ENCODE results near the gene HFE. TPM values are rescaled to one million over a fixed set of nuclear protein-coding genes. Genes with fewer than 3 reads are reported as not detected.
A peak's percentile ranks its signal among the peaks of the same experiment; 100 is the strongest.

Gene HFE
- total and polyA plus RNA-seq, 2 of the 13 experiments (the other 11 are each of a cell fraction or from before 2014, with no cell fraction given), result 3.7 to 6.3 TPM

DNA sequence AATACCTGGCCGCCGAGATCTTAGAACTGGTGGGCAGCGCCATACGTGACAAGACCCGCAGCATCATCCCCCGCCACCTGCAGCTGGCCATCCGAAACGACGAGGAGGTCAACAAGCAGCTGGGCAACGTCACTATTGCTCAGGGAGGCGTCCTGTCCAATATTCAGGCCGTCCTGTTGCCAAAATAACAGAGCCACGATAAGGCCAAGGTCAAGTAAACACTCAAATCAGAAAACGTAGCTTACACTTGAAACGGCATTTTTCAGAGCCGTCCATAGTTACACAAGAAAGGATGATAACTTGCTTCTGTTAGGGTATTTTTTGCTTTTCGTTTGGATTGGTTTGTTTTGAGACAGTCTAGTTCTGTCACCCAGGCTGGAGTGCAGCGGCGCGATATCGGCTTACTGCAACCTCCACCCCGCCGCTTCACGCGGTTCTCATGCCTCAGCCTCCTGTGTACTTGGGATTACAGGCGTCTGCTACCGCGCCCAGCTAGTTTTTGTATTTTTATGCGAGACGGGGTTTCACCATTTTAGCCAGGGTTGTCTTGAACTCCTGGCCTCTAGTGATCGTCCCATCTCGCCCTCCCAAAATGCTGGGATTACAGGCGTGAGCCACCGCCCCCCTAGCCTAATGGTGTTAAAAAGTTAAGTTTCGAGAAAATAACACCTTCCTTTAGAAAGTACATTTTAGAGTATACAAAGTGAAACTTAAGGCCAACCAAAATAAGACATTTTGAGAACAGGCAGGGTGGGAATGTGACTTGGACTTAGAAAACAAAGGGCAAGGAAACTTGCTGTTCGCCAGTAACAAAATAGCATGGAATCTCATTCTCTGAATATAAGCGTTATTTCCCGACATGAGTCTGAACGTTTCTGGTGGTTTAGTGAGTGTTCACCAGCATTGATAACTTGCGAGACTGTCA, 42.8 kb upstream of the HFE start (continued):
- no peak for TF ChIP-seq ZFP36L1 (CRISPR knock-in tag; IDR thresholded peaks at IDR 0.05)
- no peak; the same call in 1 of the 2 replicates for TF ChIP-seq ZSCAN31 (CRISPR knock-in tag; IDR thresholded peaks at IDR 0.05; ENCODE audit: low read depth)
- peak; percentile 47 for TF ChIP-seq U2AF1 (optimal IDR thresholded peaks at IDR 0.05; ENCODE audit: low read depth, low read length)
- no peak for TF ChIP-seq ZFP41 (CRISPR knock-in tag; IDR thresholded peaks at IDR 0.05; ENCODE audit: borderline replicate concordance)
- no peak; the same call in 1 of the 2 replicates for TF ChIP-seq POLR2AphosphoS2 (IDR thresholded peaks at IDR 0.05; ENCODE audit: low read depth, low read length)
- TF ChIP-seq PHF8 (CRISPR knock-in tag; IDR thresholded peaks at IDR 0.05), result peak; percentile 52; the same call in 1 of the 2 replicates
- no peak for TF ChIP-seq ZNF282 (IDR thresholded peaks at IDR 0.05; ENCODE audit: partially characterized antibody)
- TF ChIP-seq, protein P1, sequence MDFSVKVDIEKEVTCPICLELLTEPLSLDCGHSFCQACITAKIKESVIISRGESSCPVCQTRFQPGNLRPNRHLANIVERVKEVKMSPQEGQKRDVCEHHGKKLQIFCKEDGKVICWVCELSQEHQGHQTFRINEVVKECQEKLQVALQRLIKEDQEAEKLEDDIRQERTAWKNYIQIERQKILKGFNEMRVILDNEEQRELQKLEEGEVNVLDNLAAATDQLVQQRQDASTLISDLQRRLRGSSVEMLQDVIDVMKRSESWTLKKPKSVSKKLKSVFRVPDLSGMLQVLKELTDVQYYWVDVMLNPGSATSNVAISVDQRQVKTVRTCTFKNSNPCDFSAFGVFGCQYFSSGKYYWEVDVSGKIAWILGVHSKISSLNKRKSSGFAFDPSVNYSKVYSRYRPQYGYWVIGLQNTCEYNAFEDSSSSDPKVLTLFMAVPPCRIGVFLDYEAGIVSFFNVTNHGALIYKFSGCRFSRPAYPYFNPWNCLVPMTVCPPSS (IDR thresholded peaks at IDR 0.05), result no peak
- TF ChIP-seq IKZF1 (IDR thresholded peaks at IDR 0.05), result no peak
- TF ChIP-seq DBP (CRISPR knock-in tag; IDR thresholded peaks at IDR 0.05; ENCODE audit: not compliant biosample characterization), result no peak
- TF ChIP-seq BRCA1 (CRISPR knock-in tag; IDR thresholded peaks at IDR 0.05), result no peak
- 0 out of 2 replicates have a peak, but pooled peaks have one; percentile 4 for TF ChIP-seq HNF4A (CRISPR knock-in tag; IDR thresholded peaks at IDR 0.05)
- TF ChIP-seq MIER2 (CRISPR knock-in tag; IDR thresholded peaks at IDR 0.05), result no peak
- TF ChIP-seq MED13 (CRISPR knock-in tag; IDR thresholded peaks at IDR 0.05), result peak; percentile 76
- no peak for TF ChIP-seq RFXAP (CRISPR knock-in tag; IDR thresholded peaks at IDR 0.05; ENCODE audit: borderline replicate concordance)
- no peak for TF ChIP-seq ZMAT3 (CRISPR knock-in tag; conservative IDR thresholded peaks at IDR 0.05)
- TF ChIP-seq, protein P2, sequence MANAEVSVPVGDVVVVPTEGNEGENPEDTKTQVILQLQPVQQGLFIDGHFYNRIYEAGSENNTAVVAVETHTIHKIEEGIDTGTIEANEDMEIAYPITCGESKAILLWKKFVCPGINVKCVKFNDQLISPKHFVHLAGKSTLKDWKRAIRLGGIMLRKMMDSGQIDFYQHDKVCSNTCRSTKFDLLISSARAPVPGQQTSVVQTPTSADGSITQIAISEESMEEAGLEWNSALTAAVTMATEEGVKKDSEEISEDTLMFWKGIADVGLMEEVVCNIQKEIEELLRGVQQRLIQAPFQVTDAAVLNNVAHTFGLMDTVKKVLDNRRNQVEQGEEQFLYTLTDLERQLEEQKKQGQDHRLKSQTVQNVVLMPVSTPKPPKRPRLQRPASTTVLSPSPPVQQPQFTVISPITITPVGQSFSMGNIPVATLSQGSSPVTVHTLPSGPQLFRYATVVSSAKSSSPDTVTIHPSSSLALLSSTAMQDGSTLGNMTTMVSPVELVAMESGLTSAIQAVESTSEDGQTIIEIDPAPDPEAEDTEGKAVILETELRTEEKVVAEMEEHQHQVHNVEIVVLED (CRISPR knock-in tag; IDR thresholded peaks at IDR 0.05; ENCODE audit: borderline replicate concordance), result no peak
- TF ChIP-seq KLF9 (CRISPR knock-in tag; IDR thresholded peaks at IDR 0.05; ENCODE audit: low read depth), result 0 out of 2 replicates have a peak, but pooled peaks have one; percentile 11
- no peak for TF ChIP-seq SMAD9 (CRISPR knock-in tag; IDR thresholded peaks at IDR 0.05)
- TF ChIP-seq ISX (CRISPR knock-in tag; conservative IDR thresholded peaks at IDR 0.05), result peak; percentile 75; the same call in 1 of the 2 replicates
- TF ChIP-seq, protein P3, sequence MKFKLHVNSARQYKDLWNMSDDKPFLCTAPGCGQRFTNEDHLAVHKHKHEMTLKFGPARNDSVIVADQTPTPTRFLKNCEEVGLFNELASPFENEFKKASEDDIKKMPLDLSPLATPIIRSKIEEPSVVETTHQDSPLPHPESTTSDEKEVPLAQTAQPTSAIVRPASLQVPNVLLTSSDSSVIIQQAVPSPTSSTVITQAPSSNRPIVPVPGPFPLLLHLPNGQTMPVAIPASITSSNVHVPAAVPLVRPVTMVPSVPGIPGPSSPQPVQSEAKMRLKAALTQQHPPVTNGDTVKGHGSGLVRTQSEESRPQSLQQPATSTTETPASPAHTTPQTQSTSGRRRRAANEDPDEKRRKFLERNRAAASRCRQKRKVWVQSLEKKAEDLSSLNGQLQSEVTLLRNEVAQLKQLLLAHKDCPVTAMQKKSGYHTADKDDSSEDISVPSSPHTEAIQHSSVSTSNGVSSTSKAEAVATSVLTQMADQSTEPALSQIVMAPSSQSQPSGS (CRISPR knock-in tag; IDR thresholded peaks at IDR 0.05), result no peak; the same call in 1 of the 2 replicates
- no peak for TF ChIP-seq MYNN (CRISPR knock-in tag; IDR thresholded peaks at IDR 0.05; ENCODE audit: low read depth)
